ENCODE results near the gene BTBD8. TPM values are rescaled to one million over a fixed set of nuclear protein-coding genes. Genes with fewer than 3 reads are reported as not detected.

Gene BTBD8
- total RNA-seq, 2 experiments from 2014 or later, result 0.28 to 3.3 TPM

DNA sequence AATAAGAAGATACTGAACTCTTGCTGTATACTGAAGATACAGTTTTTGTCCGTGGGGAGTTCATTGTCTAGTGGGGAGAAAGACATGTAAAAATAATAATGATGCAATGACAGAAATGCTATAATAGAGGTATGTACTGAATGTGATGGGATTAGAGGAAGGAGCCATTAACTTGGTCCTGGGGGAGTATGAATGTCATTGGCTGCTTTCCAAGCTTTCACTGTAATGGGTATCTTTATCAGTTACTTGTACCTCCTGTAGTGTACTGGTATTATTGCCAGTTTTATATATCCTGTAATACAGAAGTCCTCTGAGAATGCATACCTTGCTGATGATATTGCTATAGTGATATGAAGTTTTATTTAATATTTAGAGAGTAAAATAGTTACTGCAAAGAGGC is 7.4 kb downstream of the BTBD8 start:
- POLR2A ChIA-PET, result no interaction called here
- TF ChIP-seq, protein P1, sequence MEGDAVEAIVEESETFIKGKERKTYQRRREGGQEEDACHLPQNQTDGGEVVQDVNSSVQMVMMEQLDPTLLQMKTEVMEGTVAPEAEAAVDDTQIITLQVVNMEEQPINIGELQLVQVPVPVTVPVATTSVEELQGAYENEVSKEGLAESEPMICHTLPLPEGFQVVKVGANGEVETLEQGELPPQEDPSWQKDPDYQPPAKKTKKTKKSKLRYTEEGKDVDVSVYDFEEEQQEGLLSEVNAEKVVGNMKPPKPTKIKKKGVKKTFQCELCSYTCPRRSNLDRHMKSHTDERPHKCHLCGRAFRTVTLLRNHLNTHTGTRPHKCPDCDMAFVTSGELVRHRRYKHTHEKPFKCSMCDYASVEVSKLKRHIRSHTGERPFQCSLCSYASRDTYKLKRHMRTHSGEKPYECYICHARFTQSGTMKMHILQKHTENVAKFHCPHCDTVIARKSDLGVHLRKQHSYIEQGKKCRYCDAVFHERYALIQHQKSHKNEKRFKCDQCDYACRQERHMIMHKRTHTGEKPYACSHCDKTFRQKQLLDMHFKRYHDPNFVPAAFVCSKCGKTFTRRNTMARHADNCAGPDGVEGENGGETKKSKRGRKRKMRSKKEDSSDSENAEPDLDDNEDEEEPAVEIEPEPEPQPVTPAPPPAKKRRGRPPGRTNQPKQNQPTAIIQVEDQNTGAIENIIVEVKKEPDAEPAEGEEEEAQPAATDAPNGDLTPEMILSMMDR (conservative IDR thresholded peaks at IDR 0.05; ENCODE audit: low read length), result no peak
- H3K36me3 ChIP-seq (ENCODE audit: insufficient read depth, low read length), result no peaks in the 10 kb centered on the region
- H3K4me2 ChIP-seq (ENCODE audit: low read length), result no peak overlapping the region
- no peak overlapping the region for H2AFZ ChIP-seq (ENCODE audit: low read length)
- DNase-seq (ENCODE audit: low spot score), result no peak
- no peaks in the 10 kb centered on the region for H3K4me1 ChIP-seq (ENCODE audit: insufficient read depth, low read length, poor library complexity, severe bottlenecking)
- BruUV-seq (replicated peaks), result no TSS peak
- no peak overlapping the region for H3K27ac ChIP-seq (ENCODE audit: low read depth, low read length, poor library complexity, severe bottlenecking)
- intact Hi-C loops (cut with micrococcal nuclease; ENCODE audit: unreplicated experiment), result no loop called here
- no peak overlapping the region for H3K4me3 ChIP-seq (ENCODE audit: low read depth, low read length, poor library complexity, severe bottlenecking)
- H4K20me1 ChIP-seq (ENCODE audit: insufficient read depth, low read length), result no peaks in the 10 kb centered on the region
- H3K9me2 ChIP-seq (ENCODE audit: insufficient read depth, low read length), result no peaks in the 10 kb centered on the region
- CTCF ChIA-PET (ENCODE audit: unreplicated experiment), result no interaction called here
- H3K9me3 ChIP-seq (ENCODE audit: low read length), result 0 out of 2 replicates have a peak, but pooled peaks cover 4% of the 10 kb centered on the region
- no peaks in the 10 kb centered on the region for H3K79me2 ChIP-seq (ENCODE audit: insufficient read depth, low read depth, low read length)

DNA sequence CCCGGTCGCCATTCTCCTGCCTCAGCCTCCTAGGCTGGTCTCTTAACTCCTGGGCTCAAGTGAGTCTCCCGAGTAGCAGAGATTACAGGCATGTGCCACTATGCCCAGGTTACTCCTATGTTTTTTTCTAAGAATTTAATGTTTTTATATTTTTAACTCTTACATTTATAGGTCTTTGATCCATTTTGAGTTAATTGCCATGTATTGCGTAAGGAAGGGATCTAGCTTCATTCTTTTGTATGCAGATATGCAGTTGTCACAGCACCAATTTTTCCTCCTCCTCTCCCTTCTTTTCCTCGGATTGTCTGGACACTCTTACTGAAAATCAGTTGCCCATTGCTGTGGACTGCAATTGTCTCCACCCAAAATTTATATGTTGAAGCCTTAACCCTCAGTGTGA is 11.5 kb downstream of the BTBD8 start:
- H3K9me2 ChIP-seq (ENCODE audit: insufficient read depth, low read length), result no peaks in the 10 kb centered on the region
- no peaks in the 10 kb centered on the region for H3K36me3 ChIP-seq (ENCODE audit: insufficient read depth, low read length)
- no peak for DNase-seq (ENCODE audit: low spot score)
- no peaks in the 10 kb centered on the region for H3K79me2 ChIP-seq (ENCODE audit: insufficient read depth, low read depth, low read length)
- no peaks in the 10 kb centered on the region for H3K9me3 ChIP-seq (ENCODE audit: low read length)
- no TSS peak for BruUV-seq (replicated peaks)
- no peak for TF ChIP-seq EZH2phosphoT487 (IDR thresholded peaks at IDR 0.05; ENCODE audit: borderline replicate concordance, low read depth, low read length)
- TF ChIP-seq, protein P1 (conservative IDR thresholded peaks at IDR 0.05; ENCODE audit: low read length), result no peak
- POLR2A ChIA-PET, result no interaction called here
- no peak overlapping the region for H3K27ac ChIP-seq (ENCODE audit: low read depth, low read length, poor library complexity, severe bottlenecking)
- H3K4me2 ChIP-seq (ENCODE audit: low read length), result no peak overlapping the region
- H3K4me3 ChIP-seq (ENCODE audit: low read depth, low read length, poor library complexity, severe bottlenecking), result no peak overlapping the region
- no peaks in the 10 kb centered on the region for H4K20me1 ChIP-seq (ENCODE audit: insufficient read depth, low read length)
- CTCF ChIA-PET (ENCODE audit: unreplicated experiment), result no interaction called here
- intact Hi-C loops (cut with micrococcal nuclease; ENCODE audit: unreplicated experiment), result no loop called here
- no peak overlapping the region for H2AFZ ChIP-seq (ENCODE audit: low read length)
- H3K4me1 ChIP-seq (ENCODE audit: insufficient read depth, low read length, poor library complexity, severe bottlenecking), result no peaks in the 10 kb centered on the region

DNA sequence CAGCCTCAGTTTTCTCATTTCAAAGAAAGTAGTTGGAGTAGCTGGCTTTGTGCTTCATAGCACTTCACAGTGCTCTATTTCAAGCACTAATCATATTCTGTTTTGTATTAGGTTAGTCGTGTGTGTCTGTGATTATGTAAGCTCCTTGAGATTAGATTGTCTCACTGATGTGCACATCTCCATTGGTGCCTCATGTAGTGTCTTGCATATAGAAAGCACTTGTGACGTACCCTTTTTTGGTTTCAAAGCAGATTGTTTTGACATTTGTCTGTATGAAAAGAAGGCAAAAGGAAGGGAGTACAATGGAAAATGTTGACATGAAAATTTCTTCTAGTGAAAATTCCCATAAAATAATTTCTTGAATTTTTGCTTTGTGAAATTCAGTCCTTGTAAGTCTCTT is 13.9 kb downstream of the BTBD8 start:
- intact Hi-C loops (cut with micrococcal nuclease; ENCODE audit: unreplicated experiment), result no loop called here
- H4K20me1 ChIP-seq (ENCODE audit: insufficient read depth, low read length), result no peaks in the 10 kb centered on the region
- TF ChIP-seq EZH2phosphoT487 (IDR thresholded peaks at IDR 0.05; ENCODE audit: borderline replicate concordance, low read depth, low read length), result no peak
- TF ChIP-seq, protein P1 (conservative IDR thresholded peaks at IDR 0.05; ENCODE audit: low read length), result no peak
- H3K36me3 ChIP-seq (ENCODE audit: insufficient read depth, low read length), result no peaks in the 10 kb centered on the region
- no peaks in the 10 kb centered on the region for H3K4me1 ChIP-seq (ENCODE audit: insufficient read depth, low read length, poor library complexity, severe bottlenecking)
- H3K27ac ChIP-seq (ENCODE audit: low read depth, low read length, poor library complexity, severe bottlenecking), result no peak overlapping the region
- POLR2A ChIA-PET, result interaction anchor here (0.5 to 0.7 kb wide), 2 partner anchors 181 to 421 kb away, joined by 3 read pairs; no protein-coding TSS in a partner anchor
- CTCF ChIA-PET (ENCODE audit: unreplicated experiment), result no interaction called here
- BruUV-seq (replicated peaks), result no TSS peak
- no peak for DNase-seq (ENCODE audit: low spot score)
- H3K9me2 ChIP-seq (ENCODE audit: insufficient read depth, low read length), result no peaks in the 10 kb centered on the region
- no peak overlapping the region for H2AFZ ChIP-seq (ENCODE audit: low read length)
- H3K4me3 ChIP-seq (ENCODE audit: low read depth, low read length, poor library complexity, severe bottlenecking), result no peak overlapping the region
- no peaks in the 10 kb centered on the region for H3K79me2 ChIP-seq (ENCODE audit: insufficient read depth, low read depth, low read length)
- no peak overlapping the region for H3K4me2 ChIP-seq (ENCODE audit: low read length)
- no peaks in the 10 kb centered on the region for H3K9me3 ChIP-seq (ENCODE audit: low read length)

All from OCI-LY7 (cell line).